GM12873 (cell line): ENCODE measurements around the gene QRSL1.

ENCODE experiments used
- CTCF ChIP-seq: IDR thresholded peaks from 2 replicates; pipeline ENCODE4 v1.5.1; 2012; ENCODE audit warnings: low read depth, mild to moderate bottlenecking, moderate library complexity, low read length, control low read depth; ENCODE audit not compliant: insufficient read depth; ENCODE audit errors: missing control alignments

Gene QRSL1

GRCh38 chr6:106704327-106704726 is 74.9 kb downstream of the QRSL1 start:
- TF ChIP-seq CTCF = no peak

DNA sequence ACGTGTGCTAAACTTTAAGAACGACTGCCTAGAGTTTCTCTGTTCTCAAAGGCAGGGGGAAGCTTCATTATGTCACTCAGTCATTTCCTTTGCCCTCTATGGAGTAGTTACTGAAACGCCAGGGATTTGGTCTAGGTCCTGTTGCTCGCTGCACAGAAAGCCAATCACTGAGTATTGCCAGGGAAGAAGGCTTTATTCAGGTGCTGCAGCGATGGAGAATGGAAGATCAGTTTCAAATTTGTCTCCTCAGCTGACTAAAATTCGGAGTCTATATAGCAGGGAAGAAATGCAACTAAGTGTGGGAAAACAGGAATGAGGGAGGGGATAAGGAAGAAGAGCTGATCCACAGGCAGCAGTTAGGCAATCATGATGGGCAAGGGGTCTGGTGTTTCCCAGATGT is 75.8 kb downstream of the QRSL1 start:
- TF ChIP-seq CTCF = no peak

DNA sequence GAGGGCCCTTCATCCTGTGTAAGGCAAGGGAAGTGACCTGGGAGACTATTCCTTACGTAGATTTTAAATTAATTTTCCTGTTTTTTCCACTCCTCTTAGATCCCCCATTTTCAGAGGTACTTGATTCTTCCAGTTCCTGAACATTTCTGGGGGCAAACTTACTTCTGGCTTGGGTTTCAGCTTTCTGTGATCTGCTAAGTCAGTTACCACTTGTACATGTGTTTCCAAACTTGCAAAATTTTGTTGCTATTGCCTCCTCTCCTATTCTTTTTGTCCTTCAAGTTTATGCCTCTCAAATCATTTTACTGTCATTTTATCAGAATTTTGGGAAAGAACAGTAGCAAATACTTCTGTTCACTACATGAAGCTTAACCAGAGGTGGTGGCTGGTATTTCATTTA is 81.2 kb downstream of the QRSL1 start:
- no peak for TF ChIP-seq CTCF

DNA sequence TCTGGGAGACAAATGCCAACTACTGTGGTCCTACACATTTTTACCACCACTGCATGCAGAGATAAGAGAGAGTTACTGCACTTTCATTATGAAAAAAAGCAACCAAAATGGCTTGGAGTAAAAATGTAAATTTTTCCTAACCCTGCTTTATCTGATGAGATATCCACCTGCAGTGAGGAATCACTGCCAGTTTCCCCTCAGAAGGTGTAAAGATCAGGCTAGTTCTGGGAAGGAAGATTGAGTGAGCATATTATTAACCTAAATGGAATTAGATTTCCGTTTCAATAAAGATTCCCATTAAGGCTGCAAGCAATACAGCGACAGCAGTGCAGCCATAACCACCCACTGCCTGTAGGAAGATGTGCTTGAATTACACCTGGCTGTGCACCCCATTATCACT is 84.9 kb downstream of the QRSL1 start:
- no peak for TF ChIP-seq CTCF

DNA sequence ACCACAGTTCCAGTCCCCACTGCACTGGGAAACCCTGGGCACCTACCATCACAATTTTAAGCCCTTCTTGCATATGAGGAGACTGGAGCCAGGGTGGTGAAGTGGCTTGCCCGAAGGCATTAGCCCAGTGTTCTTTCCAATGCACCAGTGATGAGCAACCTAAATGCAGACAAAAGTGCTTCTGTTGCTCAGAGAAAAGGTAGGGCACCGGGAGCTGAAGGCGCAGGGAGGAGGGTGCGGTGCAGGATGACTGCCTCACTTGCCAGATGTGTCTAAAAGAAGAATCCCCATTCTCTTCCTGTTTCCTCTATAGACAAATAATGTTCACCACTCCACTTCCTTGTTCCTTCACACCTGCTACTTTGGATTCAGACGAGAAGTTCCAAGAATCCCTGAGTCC is 86.5 kb downstream of the QRSL1 start:
- no peak for TF ChIP-seq CTCF

- no peak for TF ChIP-seq CTCF
Measured at GRCh38 chr6:106716966-106717365, 87.6 kb downstream of the QRSL1 start.
